GM19238 (cell line): ENCODE data around the gene SCD.
"Not testable (repeated sequence)": the region's sequence is repeated elsewhere in the genome, so short reads cannot be mapped to it uniquely, and the experiment has no call there.

ENCODE experiments used
- DNase-seq: peaks from one replicate; pipeline ENCODE4 v3.0.0; 2011; ENCODE audit warnings: low spot score; ENCODE audit not compliant: insufficient read length

Gene SCD

GRCh38 chr10:100346765-100347567, at the start of gene SCD:
TSS of gene SCD (plus strand) at chr10:100347233. CDS start at chr10:100347505, 272 bp downstream.
- DNase-seq = peak; percentile 93

DNA sequence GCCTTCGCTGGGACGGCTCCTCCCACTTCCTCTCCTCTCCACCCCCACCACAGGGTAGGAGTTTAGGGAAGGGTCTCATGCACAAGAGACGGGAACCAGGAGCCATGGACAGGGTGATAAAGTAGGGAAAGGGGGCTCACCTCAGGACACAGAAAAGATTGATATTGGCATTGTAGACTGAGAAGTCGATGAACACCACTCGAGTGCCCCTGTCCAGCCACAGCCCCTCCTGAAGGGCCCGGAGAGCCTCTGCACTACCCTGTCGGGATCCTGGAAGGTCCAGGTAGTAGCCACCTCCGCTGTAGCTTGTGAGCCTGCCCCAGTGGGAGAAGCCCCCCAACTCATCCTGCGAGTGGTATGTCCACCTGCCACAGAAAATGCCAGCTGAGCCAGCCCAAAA, 49.8 kb upstream of the SCD start:
- no peak for DNase-seq

DNA sequence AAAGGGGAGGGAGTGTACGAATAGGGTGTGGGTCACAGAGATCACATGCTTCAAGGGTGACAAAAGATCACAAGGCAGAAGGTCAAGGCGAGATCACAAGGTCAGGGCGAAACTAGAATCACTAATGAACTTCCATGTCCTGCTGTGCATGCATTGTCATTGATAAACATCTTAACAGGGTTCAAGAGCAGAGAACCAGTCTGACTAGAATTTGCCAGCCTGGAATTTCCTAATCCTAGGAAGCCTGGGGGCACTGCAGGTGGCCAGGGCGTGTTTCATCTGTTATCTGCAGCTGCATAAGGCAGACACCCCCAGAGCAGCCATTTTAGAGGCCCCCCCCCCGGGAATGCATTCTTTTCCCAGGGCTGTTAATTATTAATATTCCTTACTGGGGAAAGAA, 45.9 kb upstream of the SCD start:
- not testable (repeated sequence) for DNase-seq

- DNase-seq = no peak
Observed at GRCh38 chr10:100303724-100304319, 43.2 kb upstream of the SCD start.

- DNase-seq = no peak
Observed at GRCh38 chr10:100304414-100304813, 42.6 kb upstream of the SCD start.

GRCh38 chr10:100306861-100307260, 40.2 kb upstream of the SCD start:
- no peak for DNase-seq

GRCh38 chr10:100307684-100308083, 39.3 kb upstream of the SCD start:
- DNase-seq = no peak

DNA sequence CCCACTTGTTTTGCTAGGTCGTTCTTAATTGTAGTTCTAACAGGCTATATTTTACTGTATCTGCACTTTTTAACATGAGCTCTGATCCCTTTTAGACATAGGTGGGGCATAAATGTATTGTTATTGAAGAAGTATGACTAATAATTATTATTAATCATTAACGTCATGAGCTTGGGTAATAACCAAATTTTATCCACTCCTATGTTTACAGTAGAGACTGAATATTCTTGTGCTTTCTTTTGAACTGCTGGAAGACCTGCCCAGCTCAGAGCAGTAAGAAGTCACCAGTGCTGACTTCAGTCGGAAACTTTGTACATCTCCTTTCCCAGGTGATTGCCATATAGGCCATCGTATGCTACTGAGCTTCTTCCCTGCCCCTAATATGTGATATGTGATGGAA, 35.7 kb upstream of the SCD start:
- no peak for DNase-seq

DNA sequence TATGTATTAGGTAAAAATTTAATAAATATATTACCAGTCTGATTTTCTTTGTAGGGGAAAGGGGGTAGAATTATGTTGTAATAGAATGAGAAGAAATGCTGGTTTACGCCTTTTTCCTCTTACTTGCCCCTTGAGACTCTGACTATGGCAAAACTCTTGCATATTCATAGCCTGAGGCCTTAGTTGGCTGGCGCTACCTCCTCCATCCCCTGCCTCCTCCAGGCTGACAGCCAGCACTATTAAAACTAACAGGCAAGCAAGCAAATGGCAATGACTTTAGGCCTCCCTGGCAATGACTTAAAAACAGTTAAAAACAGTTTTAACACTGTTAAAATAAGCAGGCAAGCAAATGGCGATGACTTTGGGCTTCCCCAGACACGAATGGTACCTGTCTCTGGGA, 31.4 kb upstream of the SCD start:
- no peak for DNase-seq

DNA sequence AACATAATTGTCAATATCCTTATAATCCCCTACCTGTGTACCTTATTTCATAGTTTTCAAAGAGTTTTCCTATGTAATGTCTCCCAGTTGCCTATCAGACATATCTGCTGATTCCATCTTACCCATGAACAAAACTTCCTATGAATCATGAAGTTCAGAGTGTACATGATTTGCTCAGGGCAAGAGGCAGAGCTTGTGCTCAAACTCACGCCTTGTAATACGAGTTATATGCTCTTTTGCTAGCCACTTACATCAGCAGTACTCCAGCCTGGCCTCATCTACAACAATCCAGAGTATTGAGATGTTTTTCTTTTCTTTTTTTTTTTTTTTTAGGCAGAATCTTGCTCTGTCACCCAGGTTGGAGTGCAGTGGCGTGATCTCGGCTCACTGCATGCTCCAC, 28.8 kb upstream of the SCD start:
- DNase-seq = no peak

DNA sequence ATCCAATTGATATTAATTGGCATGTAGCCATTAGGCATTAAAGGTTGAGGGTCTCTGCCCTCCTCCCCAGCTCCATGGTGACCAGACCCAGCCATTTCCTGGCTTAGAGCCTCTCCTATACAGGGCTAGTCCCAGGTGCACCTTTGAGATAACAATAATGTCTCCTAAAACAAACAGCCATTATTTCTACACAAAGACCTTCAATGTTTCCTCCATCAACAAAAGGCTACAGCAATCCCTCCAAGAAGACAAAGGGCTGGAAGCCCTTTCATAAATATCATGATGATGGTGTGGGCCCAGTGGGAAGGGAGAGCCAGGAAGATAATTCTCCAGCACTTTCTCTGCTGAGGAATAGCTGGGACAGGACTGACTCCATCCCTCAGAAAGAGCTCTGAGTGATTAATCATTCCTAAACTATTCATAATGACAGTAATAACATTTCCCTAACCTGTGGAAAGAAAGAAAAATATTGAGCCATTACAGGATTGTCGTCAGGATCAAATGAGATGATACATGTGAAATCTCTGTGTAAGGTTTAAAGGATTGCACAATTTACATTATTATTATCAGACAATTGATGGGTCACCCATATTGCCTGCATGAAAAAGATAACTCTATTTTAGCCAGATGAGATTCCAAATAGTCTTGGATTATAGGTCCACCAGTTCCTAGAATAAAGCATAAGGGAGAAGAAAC, 27.2 kb upstream of the SCD start:
- no peak for DNase-seq

DNA sequence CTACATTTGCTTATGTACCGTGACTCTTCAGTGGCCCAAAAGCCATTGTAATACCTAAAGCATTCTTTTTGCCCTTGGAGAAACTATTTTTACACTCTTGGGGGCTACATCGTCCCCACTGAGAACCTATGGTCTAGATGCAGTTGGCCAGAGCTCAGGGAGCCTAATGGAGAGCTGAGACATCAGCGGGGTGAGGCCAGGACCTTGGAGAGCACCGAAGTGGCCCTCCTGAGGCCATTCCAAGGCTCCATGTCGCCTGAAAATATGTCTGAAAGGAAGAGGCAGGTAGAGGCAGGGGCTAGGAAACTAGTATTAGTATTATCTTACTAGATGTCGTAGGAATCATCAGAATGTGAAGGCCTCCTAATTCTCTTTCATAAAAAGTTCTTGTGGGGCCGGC, 21.9 kb upstream of the SCD start:
- DNase-seq = no peak

DNA sequence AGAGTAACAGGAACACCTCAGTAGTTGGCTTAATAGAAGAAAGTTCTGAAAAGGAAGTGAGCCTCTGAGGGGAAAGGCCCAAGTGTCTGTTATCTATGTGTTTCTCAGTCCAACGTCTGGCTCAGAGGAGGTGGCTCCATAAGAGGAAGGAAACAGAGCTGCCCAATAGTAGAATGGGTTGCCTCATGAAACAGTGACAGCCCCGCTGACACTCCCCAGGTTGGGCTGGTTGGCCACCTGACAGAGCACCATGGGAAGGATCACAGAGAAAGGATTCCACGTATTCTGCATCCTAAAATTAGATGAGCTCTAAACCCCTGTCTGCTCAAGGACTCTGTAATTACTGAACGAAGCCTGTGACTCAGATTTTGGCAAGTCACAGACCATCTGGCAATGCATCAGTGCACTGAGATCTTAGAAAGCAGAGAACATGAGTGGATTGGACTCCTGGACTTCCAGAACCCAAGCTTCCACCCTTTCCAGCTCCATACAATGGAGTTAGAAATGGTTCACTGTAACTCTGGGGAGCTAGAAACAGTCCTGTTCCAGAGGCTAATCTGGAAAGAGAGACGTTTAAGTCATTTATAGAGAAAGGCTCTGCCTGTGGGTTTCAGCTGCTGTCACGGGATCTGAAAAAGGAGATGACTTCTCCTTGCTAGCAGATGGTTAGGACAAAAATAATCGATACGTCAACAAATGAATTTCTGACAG, 19.9 kb upstream of the SCD start:
- peak; percentile 70 for DNase-seq

DNA sequence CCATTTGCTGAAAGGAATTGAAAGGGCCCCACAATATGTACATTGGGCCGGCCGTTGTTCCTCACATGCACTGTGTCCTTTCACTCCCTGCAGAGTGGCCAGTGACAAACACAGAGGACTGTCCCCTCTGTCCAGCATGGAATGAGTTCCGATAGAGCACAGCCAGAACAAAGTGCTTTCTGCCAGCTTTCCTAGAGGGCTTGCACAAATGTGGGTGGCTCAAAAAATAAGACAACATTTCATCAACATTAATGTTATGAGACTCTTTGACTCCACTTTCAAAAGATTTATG, 19.4 kb upstream of the SCD start:
- no peak for DNase-seq

DNA sequence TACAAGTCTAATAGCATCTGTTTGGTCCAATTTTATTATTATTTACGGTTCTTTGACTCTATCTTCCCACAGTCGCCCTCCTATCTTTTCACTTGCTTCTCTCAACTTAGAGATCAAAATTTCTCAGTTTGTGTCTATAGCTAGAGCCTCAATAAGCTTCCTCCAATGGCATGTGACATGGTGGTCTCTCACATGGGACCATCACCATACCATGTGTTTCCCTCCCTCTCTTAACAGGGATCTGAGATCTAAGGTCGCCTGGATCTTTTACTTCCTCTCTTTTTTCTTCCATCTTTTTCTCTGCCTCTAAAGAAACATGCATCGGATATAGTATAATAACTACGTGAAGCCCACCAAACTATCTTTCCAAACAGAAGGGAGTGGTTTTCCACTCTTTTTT, 18.8 kb upstream of the SCD start:
- DNase-seq = no peak

GRCh38 chr10:100330079-100330478, 17.0 kb upstream of the SCD start, which contains the start of gene PKD2L1:
TSS of gene PKD2L1 (minus strand) at chr10:100330228. CDS start at chr10:100330103, 125 bp downstream.
- no peak for DNase-seq

DNA sequence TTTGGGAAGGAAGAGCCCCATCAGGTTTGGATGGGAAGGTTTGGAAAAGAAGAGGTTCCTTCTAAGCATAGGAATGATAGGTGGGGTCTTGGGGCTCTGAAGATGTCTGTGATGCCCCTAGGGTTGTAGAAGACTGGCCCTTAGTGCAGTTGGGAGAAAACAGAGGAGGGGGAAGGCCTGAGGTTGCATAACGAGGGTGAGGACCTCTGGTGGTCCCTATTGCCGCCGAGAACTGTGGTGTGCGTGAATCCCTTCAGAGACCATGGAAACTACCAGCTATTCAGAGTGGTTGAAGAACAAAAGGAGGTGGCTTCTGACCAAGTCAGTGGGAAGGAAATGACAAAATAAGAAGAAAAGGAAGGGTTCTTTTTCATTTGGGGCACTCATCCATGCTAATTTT, 13.9 kb upstream of the SCD start:
- no peak for DNase-seq

DNA sequence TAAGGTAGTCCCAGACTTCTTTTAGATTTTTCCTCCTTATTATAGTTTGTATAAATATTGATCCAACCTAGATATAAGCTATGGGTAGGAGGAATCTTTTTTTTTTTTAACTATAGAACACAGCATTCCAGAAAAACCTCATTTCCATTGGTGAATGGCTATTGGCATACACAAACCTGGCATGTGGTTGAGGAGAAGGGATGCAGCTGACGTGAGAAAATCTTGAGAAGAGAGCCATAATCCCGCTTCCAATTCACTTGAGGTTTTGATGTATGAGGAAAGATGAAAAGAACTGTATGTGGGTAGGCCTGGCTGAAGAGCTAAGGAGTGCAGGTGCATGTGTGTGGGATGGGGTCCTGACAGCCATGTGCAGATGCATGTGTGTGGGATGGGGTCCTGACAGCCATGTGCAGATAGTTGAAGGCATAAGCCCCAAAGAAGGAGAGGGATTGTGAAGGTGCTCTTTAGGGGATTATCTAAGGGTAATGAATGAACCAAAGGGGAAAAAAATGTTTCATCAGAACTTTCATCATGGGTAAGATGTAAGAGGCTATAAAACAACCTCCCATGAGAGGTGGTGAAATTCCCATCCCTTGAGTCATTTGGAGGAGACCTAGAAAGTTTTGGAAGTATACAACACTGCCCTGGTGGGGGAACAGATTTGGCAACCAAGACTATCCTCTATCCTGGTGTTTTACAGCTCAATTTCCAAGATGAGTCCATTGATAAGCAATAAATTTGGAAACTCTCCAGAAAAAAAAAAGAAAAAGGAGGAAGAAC, 13.2 kb upstream of the SCD start:
- no peak for DNase-seq

GRCh38 chr10:100334762-100335161, 12.3 kb upstream of the SCD start:
- DNase-seq = no peak

DNA sequence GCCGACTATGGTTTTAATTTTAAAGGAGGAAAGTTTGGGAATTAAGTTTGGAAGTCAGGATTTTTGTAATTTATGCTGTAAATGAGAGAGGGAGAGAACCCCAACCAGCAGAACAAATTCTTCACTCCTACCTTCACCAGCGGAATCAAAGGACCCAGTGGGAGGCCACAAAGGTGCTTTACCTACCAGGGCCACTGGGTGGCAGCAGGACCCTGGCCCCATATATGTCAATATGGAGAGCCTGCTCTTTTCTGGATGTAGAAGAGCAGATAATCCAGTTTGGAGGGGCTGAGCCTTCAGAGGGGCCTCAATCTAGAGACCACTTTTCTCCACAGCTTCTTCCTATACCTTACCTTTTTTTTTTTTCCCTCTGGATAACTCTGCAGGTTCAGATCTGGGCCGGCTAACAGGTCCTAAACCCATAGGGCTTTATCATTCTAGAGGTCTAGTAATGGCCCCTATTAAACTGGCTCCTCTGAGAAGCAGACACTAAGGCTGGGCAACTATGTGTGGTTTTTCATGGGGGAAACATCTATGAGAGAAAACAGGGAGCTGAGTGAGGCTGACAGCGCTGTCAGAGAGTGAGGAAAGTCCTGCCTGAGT, 8.5 kb upstream of the SCD start:
- peak; percentile 61 for DNase-seq

GRCh38 chr10:100339236-100339635, 7.8 kb upstream of the SCD start:
- DNase-seq = peak; percentile 42
